Activated CD4-positive, alpha-beta T cell treated with anti-CD3 and anti-CD28 coated beads for 36 hours (primary cell): Measurements from ENCODE around the gene CNNM3. TPM values are rescaled to one million over a fixed set of nuclear protein-coding genes. Genes with fewer than 3 reads are reported as not detected.

Experiments
- ATAC-seq: fragments of 200-7000 bp; cut with Tn5 transposase; one replicate; pipeline ENCODE4 v1.10.0; 2021; ENCODE audit warnings: mild to moderate bottlenecking, moderate library complexity
- CTCF ChIA-PET: fragments of 350-600 bp; sonication (Branson Sonifier 250); formaldehyde crosslinking; loops from one replicate; lab custom pipeline; 2021; ENCODE audit warnings: antibody characterized with exemption; lab: Charles Lee
- POLR2A ChIA-PET: fragments of 350-600 bp; sonication (Branson Sonifier 250); formaldehyde crosslinking; loops from one replicate; lab custom pipeline; 2021; ENCODE audit warnings: antibody characterized with exemption, inconsistent platforms; lab: Charles Lee
- DNase-seq: peaks from one replicate; pipeline ENCODE4 v3.0.0-alpha.2; 2020
- H3K27ac Mint-ChIP-seq: one replicate; pipeline ENCODE4 v1.8.0; 2021; ENCODE audit warnings: mixed read lengths
- H3K27me3 Mint-ChIP-seq: one replicate; pipeline ENCODE4 v1.8.0; 2021; ENCODE audit warnings: mixed read lengths
- H3K36me3 Mint-ChIP-seq: one replicate; pipeline ENCODE4 v1.8.0; 2021; ENCODE audit warnings: low read depth, mixed read lengths
- H3K4me1 Mint-ChIP-seq: one replicate; pipeline ENCODE4 v1.8.0; 2021; ENCODE audit warnings: mixed read lengths
- H3K4me3 Mint-ChIP-seq: one replicate; pipeline ENCODE4 v1.8.0; 2021; ENCODE audit warnings: mild to moderate bottlenecking, moderate library complexity, mixed read lengths
- H3K9me3 Mint-ChIP-seq: one replicate; pipeline ENCODE4 v1.8.0; 2021; ENCODE audit warnings: low read depth, mixed read lengths
- intact Hi-C, 2 experiments: fragments of 100-400 bp; cut with DNase I in 1 of 2; cut with micrococcal nuclease in 1 of 2; formaldehyde crosslinking; loops; one replicate each; pipeline versions ENCODE4 v1.14.2 to v1.15.1; 2022 to 2024; cut with DNase I, micrococcal nuclease
- total RNA-seq, 2 experiments: library from RNA; stranded (reverse); gene quantifications; one replicate each; pipeline ENCODE4 v1.2.3, GENCODE V29; 2021

CNNM3 gene
- total RNA-seq, 2 experiments from 2014 or later = 19.2 to 31.2 TPM

DNA sequence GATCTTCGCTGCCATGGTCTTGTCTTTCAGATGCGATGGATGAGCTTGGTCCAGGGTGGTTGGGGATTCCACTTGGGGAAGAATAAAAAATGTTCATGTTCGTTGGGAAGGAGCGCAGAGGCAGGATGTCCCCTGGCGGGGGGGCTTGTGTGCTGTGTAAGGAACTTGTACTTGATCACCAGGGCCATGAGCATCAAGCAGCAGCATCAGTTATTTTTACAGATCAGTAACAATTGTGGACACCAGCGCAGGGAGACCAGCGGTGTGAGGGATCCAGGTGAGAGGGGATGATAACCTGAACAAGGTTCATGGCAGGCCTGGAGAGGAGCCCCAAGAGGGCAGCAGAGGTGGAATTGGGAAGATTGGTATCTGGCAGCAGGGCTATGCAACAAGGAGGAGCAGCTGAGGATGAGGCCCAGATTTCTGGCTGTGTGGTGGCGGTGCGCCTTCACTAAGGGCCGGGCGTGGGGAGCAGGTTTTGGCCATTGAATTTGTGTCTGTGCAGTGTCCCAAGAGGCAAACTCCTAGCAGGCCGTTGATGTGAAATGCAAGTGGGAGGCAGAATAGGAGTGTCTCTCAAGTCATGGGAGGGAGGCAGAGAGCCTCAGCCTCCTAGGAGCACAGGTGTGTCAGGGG, 3.9 kb downstream of the CNNM3 start:
- Mint-ChIP-seq H3K27me3 (no peaks in the 10 kb centered on the region), H3K27ac (no peak overlapping the region), H3K4me3 (no peak overlapping the region), H3K36me3 (peaks cover 21% of the 10 kb centered on the region), H3K9me3 (no peaks in the 10 kb centered on the region), H3K4me1 (peaks cover 49% of the 10 kb centered on the region)
- POLR2A ChIA-PET = interaction anchor here (0.5 kb wide), 1 partner anchor 154 kb away, joined by 3 read pairs; no protein-coding TSS in a partner anchor
- intact Hi-C loops = loop anchor here (5.0 kb wide), 4 partner anchors 58 to 828 kb away; partner anchors contain the start of genes ANKRD36C (in 1 of the 2), CNNM4 (in 1 of the 2) and KANSL3 (in 1 of the 2)
- CTCF ChIA-PET = interaction anchor here (0.6 to 0.7 kb wide), 3 partner anchors 14 to 127 kb away, joined by 3 to 4 read pairs (median 3); no protein-coding TSS in a partner anchor
- no peak for ATAC-seq
- DNase-seq = no peak

DNA sequence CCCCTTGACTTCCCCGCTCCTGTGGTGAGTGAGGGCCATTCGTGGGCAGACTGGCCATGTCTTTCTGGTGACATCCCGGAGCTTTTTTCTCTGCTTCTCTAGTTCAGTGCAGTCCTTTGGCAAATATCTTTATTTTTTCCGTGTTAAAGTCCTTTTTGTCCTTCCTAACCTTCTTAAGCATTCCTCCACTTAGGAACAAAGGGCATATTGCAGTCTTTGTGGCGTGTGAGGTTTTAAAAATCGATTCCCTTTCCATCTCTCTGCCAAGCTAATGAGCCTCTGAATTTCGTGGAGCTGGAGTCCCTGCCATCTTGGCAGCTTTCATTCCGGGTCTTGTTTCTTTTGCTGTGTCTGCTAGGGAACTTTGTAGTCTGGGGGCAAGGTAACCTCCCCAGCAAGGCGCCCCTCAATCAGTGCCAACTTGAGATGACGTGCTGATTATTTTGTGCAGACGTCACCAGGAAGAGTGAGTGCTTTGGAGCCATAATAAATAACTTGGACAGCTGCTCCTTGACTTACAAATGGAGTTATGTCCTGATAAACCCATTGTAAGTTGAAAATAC, 5.1 kb downstream of the CNNM3 start:
- H3K27ac Mint-ChIP-seq = peak overlapping the region; percentile 20
- ChIA-PET CTCF (interaction anchor here (0.6 to 1.2 kb wide), 4 partner anchors 18 to 40 kb away, joined by 3 to 5 read pairs (median 3); partner anchors contain the start of gene ANKRD39), POLR2A (no interaction called here)
- no peak overlapping the region for H3K4me3 Mint-ChIP-seq
- peaks cover 27% of the 10 kb centered on the region for H3K36me3 Mint-ChIP-seq
- no peak for ATAC-seq
- peaks cover 44% of the 10 kb centered on the region for H3K4me1 Mint-ChIP-seq
- no peaks in the 10 kb centered on the region for H3K9me3 Mint-ChIP-seq
- no peak for DNase-seq
- H3K27me3 Mint-ChIP-seq = no peaks in the 10 kb centered on the region
- intact Hi-C loops = no loop called here

DNA sequence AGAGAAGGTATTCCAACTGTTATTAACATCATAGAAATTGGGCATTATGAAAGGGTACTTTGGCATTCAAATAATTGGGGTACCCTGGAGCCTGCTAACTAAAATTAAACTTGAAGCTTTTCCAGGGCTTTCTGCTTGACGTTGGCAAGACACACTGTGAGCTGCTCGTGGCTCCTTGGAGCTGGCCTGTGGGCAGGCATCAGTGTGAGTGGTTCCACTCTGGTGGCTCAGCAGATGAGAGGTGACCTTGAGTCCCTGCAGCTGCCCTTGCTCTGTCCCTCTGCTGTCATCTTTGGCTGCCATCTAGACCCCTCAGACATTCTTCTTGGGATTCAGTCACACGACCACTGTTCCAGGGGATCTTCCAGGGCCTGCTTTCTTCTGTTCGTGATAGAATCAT, 6.7 kb downstream of the CNNM3 start:
- Mint-ChIP-seq H3K27ac (no peak overlapping the region), H3K4me3 (no peak overlapping the region), H3K36me3 (peaks cover 28% of the 10 kb centered on the region), H3K9me3 (no peaks in the 10 kb centered on the region), H3K27me3 (no peaks in the 10 kb centered on the region), H3K4me1 (peaks cover 40% of the 10 kb centered on the region)
- ATAC-seq (no peak), DNase-seq (no peak)
- CTCF ChIA-PET = no interaction called here
- POLR2A ChIA-PET = no interaction called here
- intact Hi-C loops = no loop called here

- peaks cover 26% of the 10 kb centered on the region for H3K36me3 Mint-ChIP-seq
- intact Hi-C loops = no loop called here
- H3K4me3 Mint-ChIP-seq = no peak overlapping the region
- POLR2A ChIA-PET = no interaction called here
- CTCF ChIA-PET = no interaction called here
- no peaks in the 10 kb centered on the region for H3K27me3 Mint-ChIP-seq
- no peaks in the 10 kb centered on the region for H3K9me3 Mint-ChIP-seq
- ATAC-seq = no peak
- DNase-seq = no peak
- peaks cover 36% of the 10 kb centered on the region for H3K4me1 Mint-ChIP-seq
- no peak overlapping the region for H3K27ac Mint-ChIP-seq
Measured at GRCh38 chr2:96823198-96823597, 7.1 kb downstream of the CNNM3 start.

DNA sequence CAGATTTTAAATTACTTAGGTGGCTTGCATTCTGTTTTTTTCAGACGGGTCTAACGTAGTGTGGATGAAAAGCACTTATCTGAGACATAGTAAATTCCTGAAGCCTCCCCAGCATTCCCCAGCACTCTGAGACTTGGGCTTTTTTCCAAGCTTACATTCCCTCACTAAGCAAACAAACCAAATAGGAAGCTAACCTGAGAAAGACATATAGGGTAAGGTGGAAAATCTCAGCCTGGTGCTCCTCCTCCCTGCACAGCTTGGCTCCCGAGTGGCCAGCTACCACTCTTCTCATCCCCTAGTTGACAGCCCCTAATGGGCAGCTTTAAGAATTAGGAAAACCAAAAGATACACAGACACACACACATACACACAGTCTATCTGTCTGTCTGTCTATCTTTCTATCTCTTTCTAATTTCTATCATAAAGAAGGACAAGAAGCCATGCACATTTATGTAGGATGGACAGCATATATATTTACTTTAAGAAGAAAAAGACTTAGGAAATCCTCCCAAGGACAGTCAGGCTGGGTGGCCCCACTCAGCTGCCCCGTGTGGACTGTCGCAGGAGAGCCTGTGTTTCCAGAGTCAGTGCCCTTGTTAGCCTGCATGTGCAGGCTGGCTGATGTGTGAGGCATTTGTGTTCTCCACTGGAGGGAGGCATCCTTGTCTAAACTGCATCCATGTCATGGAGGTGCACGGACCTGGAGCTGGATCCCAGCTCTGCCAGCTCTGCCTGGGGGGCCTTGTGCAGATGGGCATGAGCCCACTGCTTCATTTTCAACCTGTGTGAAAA, 8.2 kb downstream of the CNNM3 start:
- Mint-ChIP-seq H3K27ac (no peak overlapping the region), H3K9me3 (no peaks in the 10 kb centered on the region), H3K4me1 (peaks cover 25% of the 10 kb centered on the region), H3K4me3 (no peak overlapping the region), H3K27me3 (no peaks in the 10 kb centered on the region), H3K36me3 (peaks cover 22% of the 10 kb centered on the region)
- intact Hi-C loops = no loop called here
- CTCF ChIA-PET = interaction anchor here (0.6 to 0.8 kb wide), 3 partner anchors 21 to 149 kb away, joined by 3 read pairs; no protein-coding TSS in a partner anchor
- ATAC-seq (no peak), DNase-seq (no peak)
- POLR2A ChIA-PET = no interaction called here

DNA sequence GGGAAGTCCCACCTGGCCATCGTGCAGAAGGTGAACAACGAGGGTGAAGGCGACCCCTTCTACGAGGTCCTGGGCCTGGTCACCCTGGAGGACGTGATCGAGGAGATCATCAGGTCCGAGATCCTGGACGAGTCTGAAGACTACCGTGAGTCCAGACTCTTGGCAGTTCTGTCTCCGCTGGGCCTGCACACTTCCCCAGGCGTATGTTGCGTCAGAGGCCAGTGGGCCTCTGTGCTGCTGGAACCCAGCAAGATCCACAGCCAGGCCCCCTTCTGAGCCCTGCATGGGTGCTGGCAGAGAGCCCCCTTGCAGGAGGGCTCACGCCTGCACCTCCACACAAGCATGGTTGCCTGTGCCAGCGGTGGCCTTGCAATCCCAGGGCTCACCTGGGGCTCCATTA, 9.0 kb downstream of the CNNM3 start:
- ATAC-seq = no peak
- Mint-ChIP-seq H3K27me3 (no peaks in the 10 kb centered on the region), H3K4me1 (peaks cover 17% of the 10 kb centered on the region), H3K9me3 (no peaks in the 10 kb centered on the region), H3K27ac (no peak overlapping the region), H3K36me3 (peaks cover 22% of the 10 kb centered on the region), H3K4me3 (no peak overlapping the region)
- CTCF ChIA-PET = interaction anchor here (0.6 kb wide), 1 partner anchor 148 kb away, joined by 3 read pairs; no protein-coding TSS in a partner anchor
- POLR2A ChIA-PET = no interaction called here
- no peak for DNase-seq
- intact Hi-C loops = no loop called here

DNA sequence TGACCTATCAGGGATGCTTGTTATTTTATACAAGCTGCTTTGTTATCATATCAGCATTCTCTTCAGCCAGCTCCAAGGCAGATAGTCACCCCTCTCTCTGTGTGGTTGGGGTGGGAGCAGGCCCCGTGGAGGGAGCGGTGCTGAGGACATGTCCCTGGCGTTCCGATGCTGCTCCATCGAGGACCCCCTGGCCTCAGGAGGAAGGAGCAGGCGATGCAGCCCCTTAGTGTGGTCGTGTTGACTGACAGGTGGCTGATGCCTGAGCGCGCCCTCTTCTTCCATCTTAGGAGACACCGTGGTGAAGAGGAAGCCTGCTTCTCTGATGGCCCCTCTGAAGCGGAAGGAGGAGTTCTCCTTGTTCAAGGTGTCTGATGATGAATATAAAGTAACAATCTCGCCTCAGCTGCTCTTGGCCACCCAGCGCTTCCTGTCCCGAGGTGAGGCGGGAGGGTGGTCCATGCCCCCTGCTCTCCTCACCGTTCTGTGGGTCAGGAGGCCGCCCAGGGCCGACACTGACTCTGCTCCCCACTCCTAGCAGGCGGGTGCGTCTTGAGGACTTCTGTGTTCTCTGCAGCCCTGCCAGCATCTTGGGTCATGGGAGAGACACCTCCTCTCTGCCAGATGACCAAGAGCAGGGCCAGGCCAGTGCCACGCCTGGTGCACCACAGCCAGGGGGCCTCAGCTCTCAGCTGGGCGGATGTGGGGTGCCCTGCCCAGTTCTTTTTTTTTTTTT, 10.6 kb downstream of the CNNM3 start:
- H3K4me1 Mint-ChIP-seq = peaks cover under 1% of the 10 kb centered on the region
- DNase-seq = no peak
- peaks cover 26% of the 10 kb centered on the region for H3K36me3 Mint-ChIP-seq
- H3K27me3 Mint-ChIP-seq = no peaks in the 10 kb centered on the region
- intact Hi-C loops = no loop called here
- ChIA-PET CTCF (interaction anchor here (1.0 kb wide), 1 partner anchor 26 kb away, joined by 3 read pairs; no protein-coding TSS in a partner anchor), POLR2A (no interaction called here)
- H3K27ac Mint-ChIP-seq = no peak overlapping the region
- no peak overlapping the region for H3K4me3 Mint-ChIP-seq
- ATAC-seq = no peak
- H3K9me3 Mint-ChIP-seq = no peaks in the 10 kb centered on the region

DNA sequence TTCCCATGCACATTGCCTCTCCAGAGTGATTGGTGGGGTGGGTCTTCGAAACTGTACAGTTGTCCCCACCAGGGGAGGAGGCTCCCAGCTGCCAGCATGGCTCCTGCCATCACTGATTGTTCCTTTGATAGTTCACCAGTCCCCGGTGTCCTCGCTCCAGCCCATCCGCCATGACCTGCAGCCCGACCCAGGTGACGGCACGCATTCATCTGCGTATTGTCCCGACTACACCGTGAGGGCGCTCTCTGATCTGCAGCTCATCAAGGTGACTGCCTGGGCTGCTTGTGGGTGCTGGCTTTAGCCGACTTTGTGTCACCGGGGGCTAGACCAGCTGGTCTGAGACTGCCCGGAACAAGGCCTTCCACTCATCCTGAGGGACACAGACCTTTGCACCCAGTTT, 12.4 kb downstream of the CNNM3 start:
- Mint-ChIP-seq H3K27ac (no peak overlapping the region), H3K4me3 (no peak overlapping the region), H3K9me3 (no peaks in the 10 kb centered on the region), H3K27me3 (no peaks in the 10 kb centered on the region), H3K4me1 (no peaks in the 10 kb centered on the region), H3K36me3 (peaks cover 31% of the 10 kb centered on the region)
- intact Hi-C loops = no loop called here
- ATAC-seq (no peak), DNase-seq (no peak)
- CTCF ChIA-PET = no interaction called here
- POLR2A ChIA-PET = no interaction called here

DNA sequence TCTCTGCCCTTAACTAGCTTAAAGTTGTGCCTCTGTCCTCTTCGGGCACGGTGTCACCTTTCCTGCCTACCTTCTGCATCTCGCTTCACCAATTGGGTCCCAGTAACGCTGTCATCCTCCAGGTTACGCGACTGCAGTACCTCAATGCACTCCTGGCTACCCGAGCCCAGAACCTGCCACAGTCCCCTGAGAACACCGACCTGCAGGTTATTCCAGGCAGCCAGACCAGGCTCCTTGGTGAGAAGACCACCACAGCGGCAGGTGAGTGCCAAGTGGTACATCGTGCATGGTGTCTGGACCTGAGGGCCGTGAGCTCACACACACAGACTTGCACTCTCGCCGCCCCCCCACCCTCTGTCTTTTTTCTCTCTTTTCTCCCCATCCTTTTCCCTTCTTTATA, 12.8 kb downstream of the CNNM3 start:
- Mint-ChIP-seq H3K4me3 (no peak overlapping the region), H3K27ac (no peak overlapping the region), H3K4me1 (no peaks in the 10 kb centered on the region), H3K27me3 (no peaks in the 10 kb centered on the region), H3K9me3 (no peaks in the 10 kb centered on the region), H3K36me3 (peaks cover 31% of the 10 kb centered on the region)
- no peak for DNase-seq
- ATAC-seq = no peak
- intact Hi-C loops = no loop called here
- CTCF ChIA-PET = no interaction called here
- POLR2A ChIA-PET = no interaction called here

DNA sequence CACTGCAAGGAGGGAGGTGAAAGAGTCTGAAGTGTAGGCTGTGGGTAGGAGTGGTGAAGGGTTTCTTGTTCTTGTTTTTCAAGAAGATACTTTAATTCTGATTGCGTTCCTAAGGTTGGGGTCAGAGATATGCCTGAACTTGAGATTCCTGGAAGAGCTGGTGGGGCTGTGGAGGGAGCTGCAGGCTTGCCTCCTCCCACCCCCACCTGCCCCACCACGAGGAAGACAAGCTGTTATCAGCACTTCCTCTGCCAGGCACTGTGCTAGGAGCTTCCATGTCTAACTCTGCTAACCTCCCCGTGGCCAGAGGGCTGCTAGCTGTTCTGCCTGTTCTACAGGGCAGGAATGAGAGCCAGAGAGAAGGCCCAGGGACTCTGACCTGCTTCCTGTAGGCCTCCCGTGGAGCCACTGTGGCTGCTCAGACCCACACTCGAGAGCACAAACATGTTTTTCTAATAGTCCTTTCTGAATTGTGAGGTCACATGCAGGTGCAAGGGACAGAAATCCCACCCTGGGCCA, 14.0 kb downstream of the CNNM3 start:
- H3K4me3 Mint-ChIP-seq = no peak overlapping the region
- ChIA-PET POLR2A (no interaction called here), CTCF (interaction anchor here (0.6 kb wide), 1 partner anchor 117 kb away, joined by 3 read pairs; no protein-coding TSS in a partner anchor)
- DNase-seq (no peak), ATAC-seq (no peak)
- no peaks in the 10 kb centered on the region for H3K27me3 Mint-ChIP-seq
- H3K36me3 Mint-ChIP-seq = peaks cover 29% of the 10 kb centered on the region
- H3K9me3 Mint-ChIP-seq = no peaks in the 10 kb centered on the region
- no peaks in the 10 kb centered on the region for H3K4me1 Mint-ChIP-seq
- H3K27ac Mint-ChIP-seq = no peak overlapping the region
- intact Hi-C loops = no loop called here

- DNase-seq (no peak), ATAC-seq (no peak)
- ChIA-PET POLR2A (no interaction called here), CTCF (interaction anchor here (0.6 to 1.2 kb wide), 3 partner anchors 15 to 120 kb away, joined by 3 to 4 read pairs (median 4); partner anchors contain the start of gene CNNM3)
- H3K4me3 Mint-ChIP-seq = no peak overlapping the region
- no peak overlapping the region for H3K27ac Mint-ChIP-seq
- no peaks in the 10 kb centered on the region for H3K27me3 Mint-ChIP-seq
- H3K9me3 Mint-ChIP-seq = no peaks in the 10 kb centered on the region
- no peaks in the 10 kb centered on the region for H3K4me1 Mint-ChIP-seq
- peaks cover 25% of the 10 kb centered on the region for H3K36me3 Mint-ChIP-seq
- intact Hi-C loops = no loop called here
Measured at GRCh38 chr2:96831679-96832078, 15.6 kb downstream of the CNNM3 start.
